GM18498 (cell line): Measurements from ENCODE around the gene SPATA31C2.
"Not testable (repeated sequence)": the region's sequence is repeated elsewhere in the genome, so short reads cannot be mapped to it uniquely, and the experiment has no call there.

Experiments
- ATAC-seq: cut with Tn5 transposase; IDR thresholded peaks from one replicate; pipeline ENCODE4 v1.9.1; 2021; ENCODE audit warnings: mild to moderate bottlenecking, moderate library complexity; ENCODE audit not compliant: unreplicated experiment

Gene SPATA31C2

GRCh38 chr9:88138375-88138774 lies at the start of gene SPATA31C2:
Gene SPATA31C2 (minus strand): TSS chr9:88138475. CDS start chr9:88138446, 29 bp downstream.
- ATAC-seq = not testable (repeated sequence)

GRCh38 chr9:88187631-88188030 lies 49.4 kb upstream of the SPATA31C2 start:
- no peak for ATAC-seq

GRCh38 chr9:88186495-88187110 lies 48.3 kb upstream of the SPATA31C2 start:
- ATAC-seq = no peak

GRCh38 chr9:88184976-88185375 lies 46.7 kb upstream of the SPATA31C2 start:
- no peak for ATAC-seq

GRCh38 chr9:88183798-88184495 lies 45.7 kb upstream of the SPATA31C2 start:
- ATAC-seq = no peak

- ATAC-seq = no peak
Measured at GRCh38 chr9:88182501-88182900, 44.2 kb upstream of the SPATA31C2 start.

GRCh38 chr9:88180081-88180765 lies 41.9 kb upstream of the SPATA31C2 start:
- no peak for ATAC-seq

- no peak for ATAC-seq
Measured at GRCh38 chr9:88179062-88179521, 40.8 kb upstream of the SPATA31C2 start.

- ATAC-seq = no peak
Measured at GRCh38 chr9:88178641-88179040, 40.4 kb upstream of the SPATA31C2 start.

GRCh38 chr9:88177371-88177770 lies 39.1 kb upstream of the SPATA31C2 start:
- no peak for ATAC-seq

GRCh38 chr9:88174324-88174723 lies 36.0 kb upstream of the SPATA31C2 start:
- no peak for ATAC-seq

- ATAC-seq = no peak
Measured at GRCh38 chr9:88173378-88173999, 35.2 kb upstream of the SPATA31C2 start.

- no peak for ATAC-seq
Measured at GRCh38 chr9:88169700-88170099, 31.4 kb upstream of the SPATA31C2 start.

GRCh38 chr9:88168564-88168963 lies 30.3 kb upstream of the SPATA31C2 start:
- no peak for ATAC-seq

GRCh38 chr9:88166660-88167059 lies 28.4 kb upstream of the SPATA31C2 start:
- no peak for ATAC-seq

- ATAC-seq = no peak
Measured at GRCh38 chr9:88164850-88165249, 26.6 kb upstream of the SPATA31C2 start.

GRCh38 chr9:88161144-88161543 lies 22.9 kb upstream of the SPATA31C2 start:
- ATAC-seq = no peak

GRCh38 chr9:88143957-88144625 lies 5.8 kb upstream of the SPATA31C2 start:
- no peak for ATAC-seq

- ATAC-seq = no peak
Measured at GRCh38 chr9:88143179-88143578, 4.9 kb upstream of the SPATA31C2 start.

- not testable (repeated sequence) for ATAC-seq
Measured at GRCh38 chr9:88133552-88133951, 4.7 kb downstream of the SPATA31C2 start.

- ATAC-seq = not testable (repeated sequence)
Measured at GRCh38 chr9:88129556-88129955, 8.7 kb downstream of the SPATA31C2 start.
